SU-DHL-6 (cell line): ENCODE results near the gene IL1RL1.

Experiments
- H2AFZ ChIP-seq: fragments of 200-600 bp; sonication (generic); 2 replicates; pipeline ENCODE4 v1.6.1; 2014; ENCODE audit warnings: low read depth, mild to moderate bottlenecking, moderate library complexity, mixed read lengths, antibody characterized with exemption, low read length; ENCODE audit not compliant: severe bottlenecking
- H3F3A ChIP-seq: fragments of 200-600 bp; shearing (Covaris generic); 2 replicates; pipeline ENCODE4 v1.6.0; 2016; ENCODE audit warnings: antibody characterized with exemption, mild to moderate bottlenecking; ENCODE audit not compliant: insufficient read depth
- H3K27ac ChIP-seq: fragments of 200-600 bp; sonication (generic); 2 replicates; pipeline ENCODE4 v1.5.1; 2016; ENCODE audit warnings: low read depth, mild to moderate bottlenecking, low read length, moderate library complexity, mixed read lengths
- H3K27me3 ChIP-seq: fragments of 200-600 bp; sonication (generic), shearing (Covaris generic); 2 replicates; pipeline ENCODE4 v1.6.0; 2014; ENCODE audit warnings: mild to moderate bottlenecking, low read length
- H3K36me3 ChIP-seq: fragments of 200-600 bp; sonication (generic); 2 replicates; pipeline ENCODE4 v1.6.1; 2014; ENCODE audit warnings: mild to moderate bottlenecking, low read length, mixed read lengths
- H3K4me2 ChIP-seq: fragments of 300-600, 200-600 bp; shearing (Covaris generic), sonication (generic); 2 replicates; pipeline ENCODE4 v1.6.0; 2014; ENCODE audit warnings: low read length, low read depth, mild to moderate bottlenecking; ENCODE audit not compliant: poor library complexity, severe bottlenecking
- H3K4me3 ChIP-seq: fragments of 200-600 bp; sonication (generic); 2 replicates; pipeline ENCODE4 v1.5.1; 2014; ENCODE audit warnings: antibody characterized with exemption, low read length, mild to moderate bottlenecking, mixed read lengths; ENCODE audit not compliant: insufficient read depth, poor library complexity, severe bottlenecking
- H3K79me2 ChIP-seq: fragments of 200-600 bp; sonication (generic); 2 replicates; pipeline ENCODE4 v1.6.1; 2014; ENCODE audit warnings: mild to moderate bottlenecking, low read length, moderate library complexity; ENCODE audit not compliant: insufficient read depth
- H3K9ac ChIP-seq: fragments of 200-600 bp; sonication (generic); 2 replicates; pipeline ENCODE4 v1.7.0; 2014; ENCODE audit warnings: mild to moderate bottlenecking, low read length
- H3K9me2 ChIP-seq: fragments of 200-600 bp; sonication (generic); replicated peaks from 2 replicates; pipeline ENCODE4 v1.6.1; 2014; ENCODE audit warnings: low read length; ENCODE audit not compliant: insufficient read depth
- H3K9me3 ChIP-seq: fragments of 200-600 bp; sonication (generic); 2 replicates; pipeline ENCODE4 v1.6.1; 2014; ENCODE audit warnings: low read length, mixed read lengths; ENCODE audit not compliant: insufficient read depth
- H4K20me1 ChIP-seq: fragments of 200-600 bp; sonication (generic); 2 replicates; pipeline ENCODE4 v1.6.1; 2014; ENCODE audit warnings: low read depth, mild to moderate bottlenecking, antibody characterized with exemption, low read length, moderate library complexity, mixed read lengths
- EZH2phosphoT487 ChIP-seq: fragments of 200-600 bp; sonication (generic), shearing (Covaris generic); conservative IDR thresholded peaks from 2 replicates; pipeline ENCODE4 v1.6.1; 2018; ENCODE audit warnings: mild to moderate bottlenecking, antibody characterized with exemption, low read length, moderate library complexity, mixed read lengths
- TF ChIP-seq, protein P1 (sequence below): fragments of 200-600 bp; sonication (generic); IDR thresholded peaks from one replicate; pipeline ENCODE4 v1.5.1; 2017; ENCODE audit warnings: antibody characterized with exemption, mild to moderate bottlenecking, low read length, moderate library complexity; ENCODE audit not compliant: insufficient read depth, poor library complexity, severe bottlenecking

Gene IL1RL1

GRCh38 chr2:102313471-102313870 lies 2.1 kb downstream of the IL1RL1 start:
- H2AFZ ChIP-seq: no peak overlapping the region

GRCh38 chr2:102313950-102314349 lies 2.6 kb downstream of the IL1RL1 start:
- TF ChIP-seq, protein P1, sequence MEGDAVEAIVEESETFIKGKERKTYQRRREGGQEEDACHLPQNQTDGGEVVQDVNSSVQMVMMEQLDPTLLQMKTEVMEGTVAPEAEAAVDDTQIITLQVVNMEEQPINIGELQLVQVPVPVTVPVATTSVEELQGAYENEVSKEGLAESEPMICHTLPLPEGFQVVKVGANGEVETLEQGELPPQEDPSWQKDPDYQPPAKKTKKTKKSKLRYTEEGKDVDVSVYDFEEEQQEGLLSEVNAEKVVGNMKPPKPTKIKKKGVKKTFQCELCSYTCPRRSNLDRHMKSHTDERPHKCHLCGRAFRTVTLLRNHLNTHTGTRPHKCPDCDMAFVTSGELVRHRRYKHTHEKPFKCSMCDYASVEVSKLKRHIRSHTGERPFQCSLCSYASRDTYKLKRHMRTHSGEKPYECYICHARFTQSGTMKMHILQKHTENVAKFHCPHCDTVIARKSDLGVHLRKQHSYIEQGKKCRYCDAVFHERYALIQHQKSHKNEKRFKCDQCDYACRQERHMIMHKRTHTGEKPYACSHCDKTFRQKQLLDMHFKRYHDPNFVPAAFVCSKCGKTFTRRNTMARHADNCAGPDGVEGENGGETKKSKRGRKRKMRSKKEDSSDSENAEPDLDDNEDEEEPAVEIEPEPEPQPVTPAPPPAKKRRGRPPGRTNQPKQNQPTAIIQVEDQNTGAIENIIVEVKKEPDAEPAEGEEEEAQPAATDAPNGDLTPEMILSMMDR: no peak
- TF ChIP-seq EZH2phosphoT487: no peak

More at GRCh38 chr2:102313471-102313870, 2.1 kb downstream of the IL1RL1 start:
- no peak overlapping the region for H3K4me3 ChIP-seq
- no peaks in the 10 kb centered on the region for H3K36me3 ChIP-seq
- TF ChIP-seq EZH2phosphoT487: no peak
- TF ChIP-seq, protein P1: no peak
- no peaks in the 10 kb centered on the region for H3K9me2 ChIP-seq
- no peak overlapping the region for H3K27ac ChIP-seq
- H3K27me3 ChIP-seq: no peaks in the 10 kb centered on the region
- no peaks in the 10 kb centered on the region for H3K9me3 ChIP-seq
- no peaks in the 10 kb centered on the region for H4K20me1 ChIP-seq
- no peak overlapping the region for H3K9ac ChIP-seq
- H3F3A ChIP-seq: no peaks in the 10 kb centered on the region
- no peaks in the 10 kb centered on the region for H3K79me2 ChIP-seq
- no peak overlapping the region for H3K4me2 ChIP-seq

GRCh38 chr2:102315921-102316320 lies 4.6 kb downstream of the IL1RL1 start:
- H3K9ac ChIP-seq: no peak overlapping the region
- H3K27ac ChIP-seq: no peak overlapping the region
- no peak overlapping the region for H2AFZ ChIP-seq
- H3K9me2 ChIP-seq: no peaks in the 10 kb centered on the region
- no peaks in the 10 kb centered on the region for H3K27me3 ChIP-seq
- H3F3A ChIP-seq: no peaks in the 10 kb centered on the region
- TF ChIP-seq EZH2phosphoT487: no peak
- TF ChIP-seq, protein P1: no peak
- H4K20me1 ChIP-seq: no peaks in the 10 kb centered on the region
- no peaks in the 10 kb centered on the region for H3K36me3 ChIP-seq
- H3K4me3 ChIP-seq: no peak overlapping the region
- no peaks in the 10 kb centered on the region for H3K79me2 ChIP-seq
- no peak overlapping the region for H3K4me2 ChIP-seq
- no peaks in the 10 kb centered on the region for H3K9me3 ChIP-seq

More at GRCh38 chr2:102313950-102314349, 2.6 kb downstream of the IL1RL1 start:
- Histone ChIP-seq H3K36me3 (no peaks in the 10 kb centered on the region), H3K9ac (no peak overlapping the region), H4K20me1 (no peaks in the 10 kb centered on the region), H3K27ac (no peak overlapping the region), H3K9me2 (no peaks in the 10 kb centered on the region), H3K27me3 (no peaks in the 10 kb centered on the region), H3K79me2 (no peaks in the 10 kb centered on the region), H3K9me3 (no peaks in the 10 kb centered on the region), H2AFZ (no peak overlapping the region), H3K4me3 (no peak overlapping the region), H3F3A (no peaks in the 10 kb centered on the region), H3K4me2 (no peak overlapping the region)

GRCh38 chr2:102317715-102318114 lies 6.4 kb downstream of the IL1RL1 start:
- no peaks in the 10 kb centered on the region for H3K79me2 ChIP-seq
- no peaks in the 10 kb centered on the region for H3F3A ChIP-seq
- H4K20me1 ChIP-seq: no peaks in the 10 kb centered on the region
- no peaks in the 10 kb centered on the region for H3K9me2 ChIP-seq
- no peak for TF ChIP-seq EZH2phosphoT487
- TF ChIP-seq, protein P1: no peak
- no peak overlapping the region for H2AFZ ChIP-seq
- no peak overlapping the region for H3K27ac ChIP-seq
- no peak overlapping the region for H3K9ac ChIP-seq
- H3K4me2 ChIP-seq: no peak overlapping the region
- no peak overlapping the region for H3K4me3 ChIP-seq
- H3K9me3 ChIP-seq: no peaks in the 10 kb centered on the region
- H3K27me3 ChIP-seq: no peaks in the 10 kb centered on the region
- H3K36me3 ChIP-seq: no peaks in the 10 kb centered on the region
